ENCODE measurements around the gene CUZD1.
"Not testable (repeated sequence)": the region's sequence is repeated elsewhere in the genome, so short reads cannot be mapped to it uniquely, and the experiment has no call there.

The CUZD1 gene, protein sequence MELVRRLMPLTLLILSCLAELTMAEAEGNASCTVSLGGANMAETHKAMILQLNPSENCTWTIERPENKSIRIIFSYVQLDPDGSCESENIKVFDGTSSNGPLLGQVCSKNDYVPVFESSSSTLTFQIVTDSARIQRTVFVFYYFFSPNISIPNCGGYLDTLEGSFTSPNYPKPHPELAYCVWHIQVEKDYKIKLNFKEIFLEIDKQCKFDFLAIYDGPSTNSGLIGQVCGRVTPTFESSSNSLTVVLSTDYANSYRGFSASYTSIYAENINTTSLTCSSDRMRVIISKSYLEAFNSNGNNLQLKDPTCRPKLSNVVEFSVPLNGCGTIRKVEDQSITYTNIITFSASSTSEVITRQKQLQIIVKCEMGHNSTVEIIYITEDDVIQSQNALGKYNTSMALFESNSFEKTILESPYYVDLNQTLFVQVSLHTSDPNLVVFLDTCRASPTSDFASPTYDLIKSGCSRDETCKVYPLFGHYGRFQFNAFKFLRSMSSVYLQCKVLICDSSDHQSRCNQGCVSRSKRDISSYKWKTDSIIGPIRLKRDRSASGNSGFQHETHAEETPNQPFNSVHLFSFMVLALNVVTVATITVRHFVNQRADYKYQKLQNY

DNA sequence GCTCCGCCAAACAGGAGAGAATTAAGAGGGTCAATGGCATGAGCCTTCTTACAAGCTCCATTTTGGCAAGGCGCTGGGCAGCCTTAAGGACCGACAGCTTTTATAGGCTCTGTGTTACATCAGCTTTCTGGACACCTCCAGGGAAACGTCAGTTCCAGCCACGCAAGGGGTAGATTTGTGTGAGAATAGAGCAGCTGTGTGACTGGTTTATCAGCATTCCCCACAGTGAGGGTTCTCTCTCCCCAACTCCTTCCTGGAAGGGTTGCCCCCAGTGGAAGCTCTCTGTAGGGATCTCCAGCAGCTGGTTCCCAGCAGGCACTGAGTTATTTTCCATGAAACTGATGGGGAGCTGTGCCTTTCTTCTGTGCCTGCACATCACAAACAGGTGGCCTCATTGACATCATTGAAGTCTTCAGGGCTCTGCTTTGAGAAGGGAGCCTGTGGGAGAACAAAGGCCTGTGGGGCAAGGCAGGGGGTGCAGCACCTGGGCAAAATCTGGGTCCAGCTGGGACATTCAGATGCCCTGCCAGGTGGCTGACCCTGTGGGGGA, at the start of gene CUZD1:
TSS of gene CUZD1 (minus strand) at position 75 of the 550 bp plus-strand sequence. CDS start at position 61, 14 bp downstream.
- DNase-seq, result no peak

DNA sequence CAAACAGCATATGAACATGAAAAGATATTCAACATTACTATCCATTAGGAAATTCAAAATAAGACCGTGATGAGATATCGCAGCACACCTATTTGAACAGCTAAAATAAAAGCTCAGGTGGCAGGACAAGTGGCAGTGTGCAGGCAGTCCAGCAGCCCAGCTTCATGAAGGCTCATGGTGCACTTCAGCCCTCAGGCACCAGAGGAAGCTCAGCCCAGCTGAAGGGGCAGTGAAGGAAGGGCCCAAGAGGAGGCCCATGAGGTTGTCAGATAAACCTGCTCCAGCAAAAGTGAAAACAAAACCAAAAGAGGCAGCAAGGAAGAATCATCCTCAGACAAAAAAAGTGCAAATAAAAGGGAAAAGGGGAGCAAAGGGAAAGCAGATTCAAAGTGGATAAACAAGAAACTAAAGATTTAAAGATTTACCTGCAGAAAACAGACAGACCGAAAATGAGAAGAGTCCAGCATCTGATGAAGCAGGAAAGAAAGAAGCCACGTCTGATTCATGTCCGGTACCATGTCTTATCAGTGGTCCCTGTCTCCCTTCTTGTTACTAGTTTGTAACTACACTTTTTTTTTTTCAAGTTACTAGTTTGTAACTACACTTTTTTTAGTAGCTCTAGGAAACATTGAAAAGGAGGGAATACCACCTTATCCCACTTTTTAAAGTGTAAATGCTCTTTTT, 48.7 kb upstream of the CUZD1 start:
- no peak for DNase-seq

DNA sequence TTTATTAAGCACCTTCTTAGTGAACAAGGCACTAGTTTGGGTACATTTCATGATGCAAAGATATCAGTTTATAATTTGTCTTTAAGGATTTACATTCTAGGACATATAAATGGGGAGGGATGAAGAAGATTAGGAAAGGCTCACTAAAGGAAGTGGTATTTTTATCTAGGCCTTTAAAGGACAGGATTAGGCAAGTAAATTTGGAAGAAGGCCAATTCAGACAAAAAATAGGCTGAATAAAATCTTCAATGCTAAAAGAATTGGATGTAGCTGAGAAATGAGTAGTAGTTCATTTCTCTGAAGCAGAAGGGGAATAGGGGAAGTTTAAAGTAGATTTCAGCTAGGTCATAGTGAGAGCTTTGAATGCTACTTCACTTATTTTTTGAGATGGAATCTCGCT, 38.5 kb upstream of the CUZD1 start:
- no peak for DNase-seq

DNA sequence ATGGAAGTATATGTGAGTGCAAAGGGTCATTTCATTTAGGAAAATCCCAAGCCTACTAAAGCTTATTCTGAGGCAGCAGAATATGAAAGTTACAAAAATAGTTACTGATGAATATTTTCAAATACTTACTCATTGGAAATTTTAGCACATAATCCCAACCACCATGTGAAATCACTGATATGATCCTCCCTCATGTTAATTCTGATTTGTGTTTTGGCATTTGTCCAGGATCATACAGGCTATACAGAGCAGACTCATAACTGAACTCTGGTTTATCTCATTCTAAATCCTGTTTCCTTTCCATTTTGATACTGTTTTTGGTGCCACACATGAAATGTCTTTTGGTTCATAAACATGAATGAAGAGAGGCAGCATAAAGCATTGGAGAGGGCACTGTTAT, 37.1 kb upstream of the CUZD1 start:
- no peak for DNase-seq

DNA sequence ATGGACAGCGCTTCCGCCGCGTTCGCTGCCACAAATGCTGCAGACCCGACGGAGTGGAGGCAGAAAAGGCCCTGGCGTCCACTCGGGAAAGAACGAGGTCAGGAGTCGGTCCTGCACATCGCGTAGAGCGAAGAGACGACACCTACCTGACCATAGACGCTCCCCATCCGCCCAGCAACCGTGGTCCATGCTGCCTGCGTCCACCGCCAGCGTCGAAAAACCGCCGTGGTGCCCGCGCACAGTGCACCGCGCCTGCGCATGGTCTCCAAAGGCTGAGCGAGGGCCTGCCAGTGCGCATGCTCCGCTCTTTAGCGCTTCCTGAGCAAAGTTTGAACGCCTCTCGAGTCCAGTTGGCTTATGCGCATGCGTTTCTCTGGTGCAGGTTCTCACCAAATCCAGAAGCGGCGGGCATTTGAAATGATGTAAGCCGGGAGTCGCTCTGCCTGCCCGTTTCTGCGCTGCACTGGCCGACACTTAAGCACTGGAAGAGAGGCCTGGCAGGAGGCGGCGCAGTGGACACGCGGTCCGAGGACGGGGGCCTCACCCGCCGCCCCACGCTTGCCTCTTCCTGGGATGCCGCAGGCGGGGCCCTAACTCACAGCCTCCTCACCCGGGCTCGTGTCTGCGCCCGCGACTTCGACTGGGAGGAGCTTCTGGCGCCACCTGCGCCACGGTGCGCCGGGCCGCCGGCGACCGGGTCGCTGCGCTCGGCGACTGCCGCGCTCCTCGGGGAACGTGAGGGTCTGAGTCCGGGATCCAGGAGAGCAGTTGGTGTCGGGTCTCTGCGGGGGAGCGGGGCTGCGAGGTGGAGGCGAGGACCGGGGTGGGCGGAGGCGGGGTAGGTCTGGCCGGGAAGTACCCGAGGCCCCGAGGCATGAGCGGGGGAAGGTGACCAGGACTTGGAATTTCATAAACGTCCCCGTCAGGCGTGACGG, 33.9 kb upstream of the CUZD1 start, which contains the start of gene FAM24B:
TSS of gene FAM24B (minus strand) at position 243 of the 935 bp plus-strand sequence. CDS start 29,066 bp downstream, outside the sequence.
- peak; percentile 99 for DNase-seq

DNA sequence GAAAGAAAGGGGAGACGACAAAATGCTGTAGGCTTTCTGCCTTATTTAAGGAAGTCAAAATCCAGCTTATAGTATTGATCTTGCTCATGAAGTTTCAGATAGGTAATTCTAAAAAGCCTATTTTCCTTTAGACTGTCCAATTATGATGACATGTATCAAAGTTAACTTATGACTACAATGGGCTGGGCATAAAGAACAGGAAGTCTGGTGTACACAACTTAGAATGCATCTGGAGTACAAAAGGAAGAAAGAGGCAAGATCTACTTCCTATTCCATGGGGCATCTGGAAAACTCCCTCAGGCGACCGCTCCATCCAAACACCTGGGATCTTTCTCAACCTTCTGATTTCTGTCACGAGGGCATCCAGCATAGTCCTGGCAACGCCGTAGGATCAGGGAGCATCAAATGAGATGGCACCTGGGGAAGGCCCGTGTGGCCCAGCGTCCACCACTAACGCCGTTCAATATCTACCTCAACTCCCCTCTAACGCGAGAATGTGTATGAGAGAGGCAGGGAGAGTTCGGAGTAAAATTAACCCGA, 33.2 kb upstream of the CUZD1 start:
- peak; percentile 5 for DNase-seq

DNA sequence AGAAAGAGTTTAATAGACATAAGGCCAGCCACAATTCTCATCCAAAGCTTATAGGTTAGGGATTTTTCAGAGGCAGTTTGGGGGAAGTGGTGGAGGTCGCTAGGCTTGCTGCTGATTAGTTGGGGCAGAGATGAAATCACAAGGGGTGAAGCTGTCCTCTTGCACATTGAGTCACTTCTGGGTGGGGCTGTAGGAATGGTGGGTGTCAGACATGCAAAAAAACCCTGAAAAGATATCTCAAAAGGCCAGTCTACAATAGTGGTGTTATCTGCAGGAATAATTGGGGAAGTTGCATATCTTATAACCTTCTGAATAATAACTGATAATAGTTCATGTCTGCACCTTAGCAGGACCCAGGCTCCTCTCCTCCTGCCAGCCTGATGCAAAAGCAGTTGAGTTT, 31.6 kb upstream of the CUZD1 start:
- DNase-seq, result no peak

DNA sequence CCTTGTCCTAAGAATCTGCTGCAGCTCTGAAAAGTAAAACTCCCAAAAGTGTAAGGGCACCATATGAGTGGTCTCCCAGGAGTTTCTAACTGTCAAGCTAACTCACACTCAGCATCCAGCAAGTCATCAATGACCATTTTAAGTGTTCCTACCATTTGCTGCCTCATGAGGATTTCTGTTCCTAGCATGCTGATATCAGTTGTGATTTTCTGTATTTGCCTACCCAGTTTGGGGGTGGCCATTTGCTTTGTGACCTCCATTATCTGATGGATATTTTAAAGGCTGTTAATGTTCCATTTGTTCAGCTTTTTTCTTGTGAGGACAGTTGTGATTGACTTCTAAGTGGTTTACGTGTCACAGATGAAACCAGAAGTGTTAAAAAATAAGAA, 30.8 kb upstream of the CUZD1 start:
- no peak for DNase-seq

DNA sequence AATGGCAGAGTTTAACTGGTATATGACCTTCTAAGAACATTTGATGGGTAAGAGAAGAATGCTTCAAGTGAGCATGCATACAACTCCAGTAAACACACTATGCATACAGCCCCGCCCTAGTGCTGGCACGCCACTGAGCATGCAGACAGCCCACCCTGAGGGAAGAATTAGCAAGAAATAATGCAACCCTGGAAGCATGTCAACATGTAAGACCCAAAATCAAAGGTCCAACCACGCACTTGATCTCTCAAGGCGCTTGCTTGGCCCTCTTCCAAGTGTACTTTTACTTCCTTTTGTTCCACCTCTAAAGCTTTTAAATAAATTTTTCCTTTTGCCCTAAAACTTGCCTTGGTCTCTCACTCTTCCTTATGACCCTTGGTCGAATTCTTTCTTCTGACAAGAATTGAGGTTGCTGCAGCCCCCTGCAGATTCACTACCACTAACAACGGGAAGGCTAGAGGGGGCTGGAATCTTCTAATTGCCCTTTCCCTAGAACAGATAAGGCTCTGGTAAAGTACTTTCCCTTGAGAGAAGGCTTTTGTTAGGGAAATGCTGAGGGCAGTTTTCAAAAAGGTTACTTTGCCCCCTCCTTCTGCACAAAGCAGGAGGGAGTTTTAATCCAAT, 30.3 kb upstream of the CUZD1 start:
- no peak for DNase-seq

DNA sequence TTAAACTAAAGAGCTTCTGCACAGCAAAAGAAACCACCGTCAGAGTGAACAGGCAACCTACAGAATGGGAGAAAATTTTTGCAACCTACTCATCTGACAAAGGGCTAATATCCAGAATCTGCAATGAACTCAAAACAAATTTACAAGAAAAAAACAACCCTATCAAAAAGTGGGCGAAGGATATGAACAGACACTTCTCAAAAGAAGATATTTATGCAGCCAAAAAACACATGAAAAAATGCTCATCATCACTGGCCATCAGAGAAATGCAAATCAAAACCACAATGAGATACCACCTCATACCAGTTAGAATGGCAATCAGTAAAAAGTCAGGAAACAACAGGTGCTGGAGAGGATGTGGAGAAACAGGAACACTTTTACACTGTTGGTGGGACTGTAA, 26.3 kb upstream of the CUZD1 start:
- not testable (repeated sequence) for DNase-seq

DNA sequence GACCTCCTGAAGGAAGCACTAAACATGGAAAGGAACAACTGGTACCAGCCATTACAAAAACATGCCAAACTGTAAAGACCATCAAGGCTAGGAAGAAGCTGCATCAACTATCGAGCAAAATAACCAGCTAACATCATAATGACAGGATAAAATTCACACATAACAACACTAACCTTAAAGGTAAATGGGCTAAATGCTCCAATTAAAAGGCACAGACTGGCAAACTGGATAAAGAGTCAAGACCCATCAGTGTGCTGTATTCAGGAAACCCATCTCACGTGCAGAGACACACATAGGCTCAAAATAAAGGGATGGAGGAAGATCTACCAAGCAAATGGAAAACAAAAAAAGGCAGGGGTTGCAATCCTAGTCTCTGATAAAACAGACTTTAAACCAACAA, 23.1 kb upstream of the CUZD1 start:
- DNase-seq, result not testable (repeated sequence)

DNA sequence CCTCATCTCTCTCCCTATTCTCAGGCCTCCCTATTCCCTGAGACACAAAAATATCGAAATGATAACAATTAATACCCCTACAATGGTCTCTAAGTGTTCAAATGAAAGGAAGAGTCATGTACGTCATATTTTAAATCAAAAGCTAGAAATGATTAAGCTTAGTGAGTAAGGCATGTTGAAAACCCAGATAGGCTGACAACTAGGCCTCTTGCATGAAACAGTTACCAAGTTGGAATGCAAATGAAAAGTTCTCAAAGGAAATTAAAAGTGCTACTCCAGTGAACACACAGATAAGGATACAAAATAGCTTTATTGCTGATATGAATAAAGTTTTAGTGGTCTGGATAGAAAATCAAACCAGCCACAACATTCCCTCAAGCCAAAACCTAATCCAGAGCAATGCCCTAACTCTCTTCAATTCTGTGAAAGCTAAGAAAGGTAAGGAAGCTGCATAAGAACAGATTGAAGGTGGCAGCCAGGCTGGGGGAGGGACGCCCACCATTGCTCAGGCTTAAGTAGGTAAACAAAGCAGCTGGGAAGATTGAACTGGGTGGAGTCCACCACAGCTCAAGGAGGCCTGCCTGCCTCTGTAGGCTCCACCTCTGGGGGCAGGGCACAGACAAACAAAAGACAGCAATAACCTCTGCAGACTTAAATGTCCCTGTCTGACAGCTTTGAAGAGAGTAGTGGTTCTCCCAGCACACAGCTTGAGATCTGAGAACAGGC, 21.3 kb upstream of the CUZD1 start:
- DNase-seq, result not testable (repeated sequence)

DNA sequence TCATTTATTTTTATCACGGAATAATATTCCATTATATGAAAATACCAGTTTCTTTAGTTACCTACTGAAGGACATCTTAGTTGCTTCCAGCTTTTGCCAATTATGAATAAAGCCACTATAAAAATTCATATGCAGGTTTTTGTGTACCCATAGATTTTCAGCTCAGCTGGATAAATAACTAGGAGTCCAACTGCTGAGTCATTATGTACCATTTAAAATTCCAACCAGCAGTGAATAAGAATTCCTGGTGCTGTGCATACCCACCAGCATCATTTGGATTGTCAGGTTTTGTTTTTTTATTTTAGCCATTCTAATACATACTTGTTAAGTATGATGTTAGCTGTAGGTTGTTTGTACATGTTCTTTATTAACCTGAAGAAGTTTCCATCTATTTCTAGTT, 19.2 kb upstream of the CUZD1 start:
- DNase-seq, result peak; percentile 55

DNA sequence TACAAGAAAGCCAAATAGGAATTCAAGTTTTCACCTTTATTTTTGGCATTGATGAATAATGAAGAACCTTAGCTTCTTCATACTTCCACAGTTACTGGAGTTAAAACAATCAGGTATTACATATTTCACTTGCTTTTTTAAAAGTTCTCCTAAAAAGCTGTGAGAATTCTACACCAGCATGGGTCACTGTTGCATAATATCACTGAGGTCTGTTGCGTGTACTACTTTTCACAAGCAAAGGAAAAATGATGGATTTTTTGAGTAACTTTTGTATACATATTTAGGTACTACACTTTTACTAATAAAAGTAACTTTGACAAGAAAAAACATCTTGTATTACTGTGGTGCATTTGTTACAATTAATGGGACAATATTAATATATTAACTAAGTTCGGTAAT, 18.5 kb upstream of the CUZD1 start:
- no peak for DNase-seq

DNA sequence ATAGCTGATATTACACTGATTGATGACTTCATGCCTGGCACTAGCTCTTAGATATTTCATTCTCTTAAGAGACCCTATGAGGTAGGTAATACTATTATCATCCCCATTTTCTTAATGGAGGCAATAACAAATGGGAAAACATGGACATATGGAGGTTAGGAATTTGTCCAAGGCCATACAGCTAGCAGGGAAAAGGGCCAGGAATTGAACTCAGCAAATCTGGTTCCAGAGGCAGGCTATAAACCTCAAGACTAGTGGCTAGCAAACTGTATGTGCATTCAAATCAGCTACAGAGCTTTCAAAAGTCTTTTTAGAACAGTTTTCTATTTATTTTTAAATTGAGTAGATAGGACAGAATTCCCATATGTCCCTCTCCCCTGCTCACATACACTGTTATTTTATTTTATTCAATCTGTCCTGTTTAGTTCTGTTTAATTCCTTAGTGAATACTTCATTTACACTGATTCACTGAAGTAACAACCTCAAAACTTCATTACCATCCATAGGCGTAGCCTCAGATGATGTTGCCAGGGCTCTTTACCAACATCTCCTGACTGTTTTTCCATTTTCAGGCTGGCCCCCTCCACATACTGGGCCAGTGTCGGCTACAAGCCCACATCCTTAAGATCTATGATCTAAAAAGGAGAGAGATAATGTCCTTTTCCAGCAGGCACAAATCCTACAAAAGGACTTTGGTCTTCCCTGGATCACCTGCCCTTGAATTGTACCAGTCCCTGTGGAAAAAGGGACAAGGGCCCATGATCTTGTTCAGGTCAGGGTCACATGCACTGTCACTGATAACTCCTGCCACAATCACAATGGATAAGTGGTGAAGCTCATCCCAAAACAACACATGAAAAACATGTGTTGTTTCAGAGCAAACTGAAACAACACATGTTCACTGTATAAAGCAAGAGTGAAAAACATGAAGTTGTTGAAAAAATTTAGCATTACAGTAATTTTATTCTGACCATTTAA, 17.8 kb upstream of the CUZD1 start:
- DNase-seq, result peak; percentile 8

DNA sequence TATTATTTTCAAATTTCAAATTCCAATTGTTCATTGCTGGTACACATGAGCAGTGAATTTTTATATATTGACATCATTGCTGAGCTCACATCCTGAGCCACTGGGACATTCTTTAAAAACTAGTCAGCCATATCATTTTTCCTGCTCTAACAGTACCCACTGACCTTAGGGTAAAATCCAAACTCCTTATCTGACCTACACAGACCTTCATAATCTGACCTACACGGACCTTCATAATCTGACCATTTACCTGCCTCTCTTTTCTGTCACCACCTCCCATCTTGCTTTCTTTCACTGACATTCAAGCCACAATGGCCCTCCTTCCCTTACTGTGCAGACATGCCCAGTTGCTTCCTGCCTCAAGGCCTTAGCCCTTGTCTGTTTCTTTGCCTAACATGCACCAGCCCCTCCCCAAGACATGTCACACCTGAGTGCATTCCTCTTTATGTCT, 16.1 kb upstream of the CUZD1 start:
- DNase-seq, result peak; percentile 62

DNA sequence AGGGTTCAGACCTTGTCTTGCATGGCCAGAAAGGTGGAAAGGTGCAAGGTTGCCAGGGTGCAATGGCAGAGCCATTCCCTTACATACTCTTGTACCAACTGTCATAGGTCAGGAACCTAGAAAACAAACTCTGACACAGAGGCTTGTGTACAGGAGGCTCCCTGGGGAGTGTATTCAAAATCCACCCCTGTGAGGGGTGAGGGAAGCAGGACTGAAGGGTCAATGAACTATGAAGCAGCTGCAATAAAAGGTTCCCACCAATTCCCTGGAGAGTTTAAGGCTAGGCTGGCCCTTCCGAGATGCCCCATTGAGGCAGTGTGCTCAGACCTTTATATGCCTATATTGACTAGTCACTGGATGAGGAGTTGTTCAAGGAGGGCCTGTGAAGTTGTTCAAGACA, 13.9 kb upstream of the CUZD1 start:
- DNase-seq, result no peak

DNA sequence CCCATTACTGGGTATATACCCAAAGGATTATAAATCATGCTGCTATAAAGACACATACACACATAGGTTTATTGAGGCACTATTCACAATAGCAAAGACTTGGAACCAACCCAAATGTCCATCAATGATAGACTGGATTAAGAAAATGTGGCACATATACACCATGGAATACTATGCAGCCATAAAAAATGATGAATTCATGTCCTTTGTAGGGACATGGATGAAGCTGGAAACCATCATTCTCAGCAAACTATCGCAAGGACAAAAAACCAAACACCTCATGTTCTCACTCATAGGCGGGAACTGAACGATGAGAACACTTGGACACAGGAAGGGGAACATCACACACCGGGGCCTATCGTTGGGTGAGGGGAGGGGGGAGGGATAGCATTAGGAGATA, 12.4 kb upstream of the CUZD1 start:
- not testable (repeated sequence) for DNase-seq

DNA sequence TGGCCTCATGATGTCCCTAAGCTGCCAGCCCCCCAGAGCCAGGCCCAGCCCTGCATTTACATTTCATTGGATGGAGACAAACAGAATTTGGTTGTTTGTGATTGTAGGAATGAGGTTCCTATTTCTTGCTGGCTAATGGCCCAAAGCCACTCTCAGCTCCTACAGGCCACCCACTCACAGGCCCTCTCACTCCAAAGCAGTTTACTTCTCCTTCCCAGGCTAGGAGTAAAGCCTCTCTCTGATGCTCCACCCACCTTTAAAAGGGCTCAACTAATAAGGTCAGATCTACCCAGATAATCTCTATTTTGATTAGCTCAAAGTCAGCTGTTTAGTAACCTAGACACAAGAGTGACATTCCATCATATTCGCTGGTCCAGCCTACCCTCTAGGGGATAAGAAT, 11.2 kb upstream of the CUZD1 start:
- DNase-seq, result peak; percentile 8

DNA sequence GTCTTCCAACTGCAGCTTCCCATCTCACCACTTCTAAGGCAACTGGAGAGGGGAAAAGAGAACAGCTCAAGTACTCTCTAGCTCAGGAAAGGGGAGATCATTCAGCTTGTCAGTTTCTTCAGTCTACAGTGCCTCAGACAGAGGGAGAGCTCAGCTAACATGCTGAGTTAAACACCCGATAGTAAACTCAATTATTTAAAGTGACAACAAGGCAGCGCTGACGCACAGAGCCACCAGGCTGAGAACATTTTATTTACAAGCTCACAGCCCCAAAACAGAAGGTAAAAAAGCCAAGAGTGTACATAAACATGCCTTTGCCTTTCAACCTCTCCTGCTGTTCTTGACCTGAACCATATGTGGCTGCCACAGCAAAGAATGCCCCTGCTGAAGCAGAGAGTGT, 10.1 kb upstream of the CUZD1 start:
- no peak for DNase-seq
